ENCODE measurements around the gene LRPAP1.
"Not testable (repeated sequence)": the region's sequence is repeated elsewhere in the genome, so short reads cannot be mapped to it uniquely, and the experiment has no call there.

LRPAP1 gene

DNA sequence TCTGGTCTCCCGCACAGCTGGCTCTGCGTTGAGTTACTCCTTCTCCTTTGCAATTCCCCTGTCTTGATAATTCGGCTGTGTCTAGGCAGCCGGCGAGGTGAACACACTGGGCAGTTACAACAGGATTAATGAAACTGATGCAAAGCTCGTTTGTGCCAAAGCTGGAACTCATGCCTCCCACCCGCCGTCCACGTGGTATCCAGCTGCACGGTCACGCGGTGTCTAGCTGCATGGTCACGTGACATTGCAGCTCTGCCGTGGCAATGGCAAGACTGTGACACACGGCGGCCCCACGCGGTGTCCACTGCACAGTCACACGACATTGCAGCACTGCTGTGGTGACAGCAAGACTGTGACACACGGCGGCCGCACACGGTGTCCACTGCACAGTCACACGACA, 31.2 kb upstream of the LRPAP1 start:
- no peak for DNase-seq (ENCODE audit: low read depth, low spot score)
- H3K27ac ChIP-seq, result no peak overlapping the region

DNA sequence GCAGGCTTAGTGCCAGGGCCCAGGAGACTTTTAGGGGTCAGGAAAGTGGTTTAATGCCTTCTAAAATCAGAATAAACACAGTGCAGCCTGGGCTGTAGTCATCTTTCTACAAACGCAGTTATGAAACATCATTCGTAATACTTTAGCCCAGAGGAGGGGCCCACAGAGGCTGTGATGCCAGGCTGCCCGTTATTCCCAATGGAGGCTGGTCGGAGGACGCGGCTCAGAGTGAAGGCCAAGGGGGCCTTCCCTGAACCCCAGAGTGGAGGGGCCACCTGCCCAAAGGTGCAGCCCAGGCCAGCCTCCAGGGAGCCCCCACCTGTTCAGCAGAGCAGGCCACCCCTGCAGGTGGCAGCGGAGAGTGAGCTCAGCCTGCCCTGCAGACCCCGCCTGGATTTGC, 29.9 kb upstream of the LRPAP1 start:
- not testable (repeated sequence) for DNase-seq (ENCODE audit: low read depth, low spot score); H3K27ac ChIP-seq

GRCh38 chr4:3560465-3560864, 28.2 kb upstream of the LRPAP1 start:
- not testable (repeated sequence) for H3K27ac ChIP-seq; DNase-seq (ENCODE audit: low read depth, low spot score)

- not testable (repeated sequence) for DNase-seq (ENCODE audit: low read depth, low spot score); H3K27ac ChIP-seq
Measured at GRCh38 chr4:3559381-3560290, 27.4 kb upstream of the LRPAP1 start.

- not testable (repeated sequence) for H3K27ac ChIP-seq; DNase-seq (ENCODE audit: low read depth, low spot score)
Measured at GRCh38 chr4:3558514-3558836, 26.3 kb upstream of the LRPAP1 start.

DNA sequence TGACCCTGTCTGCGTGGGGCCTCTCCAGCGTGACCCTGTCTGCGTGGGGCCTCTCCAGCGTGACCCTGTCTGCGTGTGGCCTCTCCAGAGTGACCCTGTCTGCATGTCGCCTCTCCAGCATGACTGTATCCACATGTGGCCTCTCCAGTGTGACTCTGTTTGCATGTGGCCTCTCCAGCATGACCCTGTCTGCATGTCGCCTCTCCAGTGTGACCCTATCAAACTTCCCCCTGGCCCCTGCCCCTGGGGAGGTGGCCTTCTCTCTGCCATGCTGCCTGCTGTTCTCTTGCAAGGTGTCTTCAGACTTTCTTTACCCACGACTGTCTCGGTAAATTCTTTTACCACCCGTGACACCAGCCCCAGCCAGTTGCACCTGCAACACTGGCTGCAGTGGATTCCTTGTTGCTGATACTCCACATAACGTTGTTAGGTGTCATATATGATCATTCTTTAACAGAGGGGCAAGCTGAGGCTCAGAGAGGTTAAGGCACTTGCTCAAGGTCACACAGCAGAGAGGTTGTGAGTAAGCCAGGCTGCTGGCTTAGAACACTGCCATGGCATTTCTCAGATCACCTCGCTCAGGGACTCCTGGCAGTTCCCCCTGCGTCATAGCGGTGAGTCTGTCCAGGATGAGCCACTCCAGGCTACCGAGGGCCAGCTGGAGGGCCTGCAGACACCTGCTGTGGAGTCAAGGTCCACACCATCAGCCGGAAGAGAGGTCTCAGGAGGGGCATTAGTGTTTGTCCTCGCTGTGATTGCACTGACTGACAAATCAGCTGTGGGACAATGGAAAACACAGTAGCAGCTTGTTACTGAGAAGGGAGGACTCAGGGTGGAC, 25.7 kb upstream of the LRPAP1 start:
- not testable (repeated sequence) for H3K27ac ChIP-seq

DNA sequence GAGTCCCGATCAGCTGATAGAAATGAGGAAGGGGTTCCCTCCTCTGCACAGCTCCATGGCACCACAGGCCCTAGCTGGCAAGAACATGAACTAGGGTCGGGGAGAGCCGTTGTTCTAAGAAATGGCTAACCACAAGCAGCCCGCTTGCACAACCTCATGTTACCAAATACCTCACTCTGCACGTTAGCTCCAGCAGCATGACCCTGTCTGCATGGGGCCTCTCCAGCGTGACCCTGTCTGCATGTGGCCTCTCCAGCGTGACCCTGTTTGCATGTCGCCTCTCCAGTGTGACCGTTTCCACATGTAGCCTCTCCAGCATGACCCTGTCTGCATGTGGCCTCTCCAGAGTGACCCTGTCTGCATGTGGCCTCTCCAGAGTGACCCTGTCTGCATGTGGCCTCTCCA, 24.9 kb upstream of the LRPAP1 start:
- DNase-seq (ENCODE audit: low read depth, low spot score); H3K27ac ChIP-seq: not testable (repeated sequence)

More for the DNA sequence above, 25.7 kb upstream of the LRPAP1 start:
- DNase-seq (ENCODE audit: low read depth, low spot score), result not testable (repeated sequence)

DNA sequence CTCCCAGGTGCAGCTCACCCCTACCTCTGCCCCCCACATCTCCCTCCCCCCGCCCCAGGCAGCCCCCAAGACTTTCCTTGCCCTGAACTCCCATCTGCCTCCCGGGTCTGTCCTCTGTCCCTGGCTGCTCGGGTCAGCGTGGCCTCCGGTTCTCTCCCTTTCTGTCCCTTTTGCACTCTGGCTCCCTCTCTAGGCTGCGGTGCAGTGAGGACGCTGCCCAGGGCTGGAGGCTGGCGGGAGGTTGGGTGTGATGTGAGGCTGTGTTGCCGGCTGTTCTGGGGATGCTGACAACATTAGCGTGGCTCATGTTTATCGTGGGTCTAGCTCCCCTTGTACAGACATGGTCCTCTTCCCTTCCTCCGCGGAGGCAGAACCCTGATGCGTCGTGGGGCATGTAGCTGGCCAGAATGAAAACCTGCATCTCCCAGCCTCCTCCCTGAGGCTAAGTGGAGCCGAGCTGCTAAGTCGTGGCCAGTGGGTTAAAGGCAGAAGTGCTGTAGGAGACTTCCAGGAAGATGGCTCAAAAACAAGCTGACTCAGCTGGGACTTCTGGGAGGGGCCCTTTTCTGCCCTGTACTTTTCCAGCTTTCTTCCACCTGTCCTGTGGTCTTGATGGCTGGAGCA, 24.1 kb upstream of the LRPAP1 start:
- DNase-seq (ENCODE audit: low read depth, low spot score); H3K27ac ChIP-seq: not testable (repeated sequence)

GRCh38 chr4:3555459-3556070, 23.3 kb upstream of the LRPAP1 start:
- not testable (repeated sequence) for H3K27ac ChIP-seq; DNase-seq (ENCODE audit: low read depth, low spot score)

GRCh38 chr4:3551366-3551765, 19.1 kb upstream of the LRPAP1 start:
- DNase-seq (ENCODE audit: low read depth, low spot score); H3K27ac ChIP-seq: not testable (repeated sequence)

DNA sequence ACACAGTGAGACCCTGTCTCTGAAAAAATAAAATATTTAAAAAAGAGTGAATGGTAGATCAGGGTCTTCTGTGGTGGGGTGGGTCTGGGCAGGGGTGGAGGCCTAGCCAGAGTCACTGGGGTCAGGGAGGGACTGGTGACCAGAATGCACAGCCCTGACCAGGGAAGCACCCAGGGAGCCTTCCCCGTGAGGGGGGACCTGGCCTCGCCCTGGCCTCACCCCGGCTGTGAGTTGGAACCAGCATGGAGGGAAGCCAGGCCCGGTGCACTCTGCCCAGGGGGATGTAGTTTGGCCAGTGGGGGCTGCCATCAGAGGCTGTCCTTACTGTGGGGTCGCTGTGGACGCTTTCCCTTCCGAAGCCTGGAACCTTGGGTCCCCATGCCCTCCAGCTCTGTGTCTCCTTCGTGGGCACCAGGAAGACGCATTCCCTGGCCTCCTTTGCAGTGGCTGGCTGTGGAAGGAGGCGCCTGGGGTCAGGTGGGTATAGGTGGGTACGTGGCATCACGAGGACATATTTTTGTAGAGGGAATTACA, 18.6 kb upstream of the LRPAP1 start:
- not testable (repeated sequence) for DNase-seq (ENCODE audit: low read depth, low spot score); H3K27ac ChIP-seq

DNA sequence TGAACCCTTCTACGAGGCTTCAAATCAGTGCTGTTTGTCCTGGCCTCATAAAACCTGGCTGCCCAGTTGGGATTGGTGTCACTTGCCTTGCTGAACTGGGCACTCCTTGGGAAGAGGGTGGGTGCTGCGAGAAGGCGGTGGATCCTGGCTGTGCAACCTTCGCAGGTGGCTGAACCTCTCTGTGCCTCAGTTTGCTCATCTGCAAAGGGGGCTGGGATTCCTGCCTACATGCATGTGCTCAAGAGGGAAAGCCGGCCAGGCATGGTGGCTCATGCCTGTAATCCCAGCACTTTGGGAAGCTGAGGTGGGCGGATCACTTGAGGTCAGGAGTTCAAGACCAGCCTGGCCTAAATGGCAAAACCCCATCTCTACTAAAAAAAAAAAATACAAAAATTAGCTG, 17.8 kb upstream of the LRPAP1 start:
- H3K27ac ChIP-seq, result not testable (repeated sequence)

GRCh38 chr4:3549694-3550001, 17.4 kb upstream of the LRPAP1 start:
- not testable (repeated sequence) for DNase-seq (ENCODE audit: low read depth, low spot score)

More for the DNA sequence above, 17.8 kb upstream of the LRPAP1 start:
- DNase-seq (ENCODE audit: low read depth, low spot score), result not testable (repeated sequence)

GRCh38 chr4:3548991-3549693, 16.9 kb upstream of the LRPAP1 start:
- not testable (repeated sequence) for DNase-seq (ENCODE audit: low read depth, low spot score); H3K27ac ChIP-seq

More at GRCh38 chr4:3549694-3550001, 17.4 kb upstream of the LRPAP1 start:
- H3K27ac ChIP-seq, result not testable (repeated sequence)

DNA sequence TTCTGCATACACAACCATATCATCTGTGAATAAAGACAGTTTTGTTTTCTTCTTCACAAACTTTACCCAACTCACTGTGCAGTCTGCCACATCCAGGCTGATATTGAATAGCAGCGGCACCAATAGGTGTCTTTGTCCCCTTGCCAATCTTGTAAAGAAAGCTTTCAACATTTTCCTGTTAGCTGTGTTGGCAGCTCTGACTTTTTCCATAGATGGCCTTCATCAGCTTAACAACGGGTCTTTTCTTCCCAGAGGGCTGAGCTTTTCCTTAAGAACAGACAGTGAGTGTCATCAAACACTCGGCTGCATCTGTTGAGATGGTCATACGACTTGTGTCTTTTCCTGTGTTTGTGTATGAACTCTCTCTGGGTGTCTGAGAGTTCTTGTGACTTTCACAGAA, 14.5 kb upstream of the LRPAP1 start:
- H3K27ac ChIP-seq; DNase-seq (ENCODE audit: low read depth, low spot score): not testable (repeated sequence)

- not testable (repeated sequence) for H3K27ac ChIP-seq; DNase-seq (ENCODE audit: low read depth, low spot score)
Measured at GRCh38 chr4:3545351-3545750, 13.1 kb upstream of the LRPAP1 start.

GRCh38 chr4:3544259-3545025, 12.2 kb upstream of the LRPAP1 start:
- H3K27ac ChIP-seq; DNase-seq (ENCODE audit: low read depth, low spot score): not testable (repeated sequence)

GRCh38 chr4:3543415-3543814, 11.2 kb upstream of the LRPAP1 start:
- DNase-seq (ENCODE audit: low read depth, low spot score), result not testable (repeated sequence)

DNA sequence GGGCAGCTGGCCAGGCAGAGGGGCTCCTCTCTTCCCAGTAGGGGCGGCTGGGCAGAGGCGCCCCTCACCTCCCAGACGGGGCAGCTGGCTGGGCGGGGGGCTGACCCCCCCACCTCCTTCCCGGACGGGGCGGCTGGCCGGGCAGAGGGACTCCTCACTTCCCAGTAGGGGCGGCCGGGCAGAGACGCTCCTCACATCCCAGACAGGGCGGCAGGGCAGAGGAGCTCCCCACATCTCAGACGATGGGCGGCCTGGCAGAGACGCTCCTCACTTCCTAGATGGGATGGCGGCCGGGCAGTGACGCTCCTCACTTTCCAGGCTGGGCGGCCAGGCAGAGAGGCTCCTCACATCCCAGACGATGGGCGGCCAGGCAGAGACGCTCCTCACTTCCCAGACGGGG, 6.7 kb upstream of the LRPAP1 start:
- DNase-seq (ENCODE audit: low read depth, low spot score); H3K27ac ChIP-seq: not testable (repeated sequence)

More at GRCh38 chr4:3543415-3543814, 11.2 kb upstream of the LRPAP1 start:
- H3K27ac ChIP-seq, result not testable (repeated sequence)
